ENCODE measurements around the gene TNNC2.
"Not testable (repeated sequence)": the region's sequence is repeated elsewhere in the genome, so short reads cannot be mapped to it uniquely, and the experiment has no call there.

Gene TNNC2

DNA sequence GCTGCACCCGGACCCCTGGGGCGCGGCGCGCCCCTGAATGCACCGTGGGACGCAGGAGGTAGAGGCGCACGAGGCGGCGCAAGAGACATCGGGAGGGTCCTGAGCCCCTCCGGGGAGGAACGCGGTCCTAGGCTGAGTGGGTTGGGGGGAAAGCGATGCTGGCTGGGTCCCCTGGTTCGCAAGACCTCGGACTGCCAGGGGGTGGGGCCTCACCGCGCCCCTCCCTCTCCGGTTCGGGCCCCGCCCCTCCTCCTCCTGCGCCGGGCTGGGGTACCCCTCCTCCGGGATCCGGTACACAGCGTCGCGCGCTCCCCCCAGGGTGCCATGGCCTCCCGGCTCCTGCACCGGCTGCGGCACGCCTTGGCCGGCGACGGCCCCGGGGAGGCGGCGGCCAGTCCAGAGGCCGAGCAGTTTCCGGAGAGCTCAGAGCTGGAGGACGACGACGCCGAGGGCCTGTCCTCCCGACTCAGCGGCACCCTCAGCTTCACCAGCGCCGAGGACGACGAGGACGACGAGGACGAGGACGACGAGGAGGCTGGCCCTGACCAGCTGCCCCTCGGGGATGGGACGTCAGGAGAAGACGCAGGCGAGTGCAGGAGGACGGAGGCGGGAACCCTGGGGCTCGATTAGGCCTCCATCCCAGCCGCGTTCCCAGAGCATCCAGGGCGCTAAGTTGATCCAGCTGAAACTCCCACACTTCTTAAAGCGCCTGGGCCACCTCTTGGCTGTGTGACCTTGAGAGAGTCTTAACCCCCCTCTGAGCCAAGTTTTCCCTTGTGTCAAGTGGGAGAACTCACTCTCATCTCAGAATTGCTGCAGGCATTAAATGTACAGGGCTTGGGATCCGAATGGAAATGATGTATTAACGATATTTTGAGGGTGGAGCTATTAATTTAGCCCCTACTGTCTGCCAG, 7.0 kb upstream of the TNNC2 start:
- H3K4me3 Mint-ChIP-seq, result peak overlapping the region; percentile 79
- peaks cover 10% of the 10 kb centered on the region for H3K4me1 Mint-ChIP-seq
- no peaks in the 10 kb centered on the region for H3K36me3 Mint-ChIP-seq
- H3K9me3 Mint-ChIP-seq, result no peaks in the 10 kb centered on the region
- H3K27ac Mint-ChIP-seq, result peak overlapping the region; percentile 69
- peak; percentile 82 for ATAC-seq
- H3K27me3 Mint-ChIP-seq, result no peaks in the 10 kb centered on the region

- Mint-ChIP-seq H3K27me3 (no peaks in the 10 kb centered on the region), H3K36me3 (no peaks in the 10 kb centered on the region), H3K4me1 (peaks cover 10% of the 10 kb centered on the region), H3K9me3 (no peaks in the 10 kb centered on the region), H3K4me3 (peak within 1 kb of the TSS; percentile 79), H3K27ac (peak within 1 kb of the TSS; percentile 69)
- peak; percentile 75 for ATAC-seq
Measured at GRCh38 chr20:45833030-45833882, 6.1 kb upstream of the TNNC2 start, which contains the start of gene SNX21. Gene SNX21, plus strand, starts transcription at chr20:45833799. Its CDS starts 121 bp downstream, at chr20:45833920.

GRCh38 chr20:45832619-45833018, 5.5 kb upstream of the TNNC2 start:
- Mint-ChIP-seq H3K9me3 (no peaks in the 10 kb centered on the region), H3K27ac (peak overlapping the region; percentile 69)
- ATAC-seq, result no peak

DNA sequence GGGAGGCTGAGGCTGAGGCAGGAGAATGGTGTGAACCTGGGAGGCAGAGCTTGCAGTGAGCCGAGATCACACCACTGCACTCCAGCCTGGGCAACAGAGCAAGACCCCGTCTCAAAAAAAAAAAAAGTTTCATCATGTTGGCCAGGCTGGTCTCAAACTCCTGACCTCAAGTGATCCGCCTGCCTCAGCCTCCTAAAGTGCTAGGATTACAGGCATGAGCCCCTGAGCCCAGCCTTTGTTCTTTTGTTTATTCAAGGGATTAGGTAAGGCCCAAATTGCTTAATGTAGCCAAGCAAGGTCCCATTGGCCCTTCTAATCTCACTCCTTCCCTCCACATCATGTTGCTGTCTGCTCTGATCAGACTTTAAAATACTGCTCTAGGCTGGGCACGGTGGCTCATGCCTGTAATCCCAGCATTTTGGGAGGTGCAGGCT, 2.6 kb upstream of the TNNC2 start:
- not testable (repeated sequence) for H3K27ac Mint-ChIP-seq, H3K36me3 Mint-ChIP-seq, H3K9me3 Mint-ChIP-seq, H3K27me3 Mint-ChIP-seq, H3K4me3 Mint-ChIP-seq, ATAC-seq
- H3K4me1 Mint-ChIP-seq, result peaks cover 14% of the 10 kb centered on the region

More at GRCh38 chr20:45832619-45833018, 5.5 kb upstream of the TNNC2 start:
- no peaks in the 10 kb centered on the region for H3K36me3 Mint-ChIP-seq
- H3K4me3 Mint-ChIP-seq, result peak overlapping the region; percentile 79
- H3K4me1 Mint-ChIP-seq, result peaks cover 10% of the 10 kb centered on the region
- no peaks in the 10 kb centered on the region for H3K27me3 Mint-ChIP-seq

DNA sequence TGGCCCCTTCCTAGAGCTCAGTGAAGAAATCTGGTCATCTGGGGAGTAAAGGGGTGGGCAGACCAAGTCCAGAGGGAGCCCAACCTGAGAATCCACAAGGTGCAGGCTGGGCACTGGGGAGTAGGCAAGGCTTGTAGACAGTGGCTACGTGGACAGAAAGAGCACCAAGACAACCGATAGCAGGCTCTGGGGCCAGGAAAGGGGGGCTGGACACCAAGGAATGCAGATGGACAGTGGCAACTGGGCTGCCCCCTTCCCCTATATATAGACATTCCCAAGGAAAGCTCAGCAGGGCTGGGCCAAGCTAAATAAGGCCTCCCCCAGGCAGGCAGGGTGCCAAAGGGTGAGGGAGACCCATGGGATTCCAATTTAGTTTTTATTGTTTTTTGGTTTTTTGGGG, 1.5 kb upstream of the TNNC2 start:
- ATAC-seq, result no peak
- peaks cover 13% of the 10 kb centered on the region for H3K27me3 Mint-ChIP-seq

DNA sequence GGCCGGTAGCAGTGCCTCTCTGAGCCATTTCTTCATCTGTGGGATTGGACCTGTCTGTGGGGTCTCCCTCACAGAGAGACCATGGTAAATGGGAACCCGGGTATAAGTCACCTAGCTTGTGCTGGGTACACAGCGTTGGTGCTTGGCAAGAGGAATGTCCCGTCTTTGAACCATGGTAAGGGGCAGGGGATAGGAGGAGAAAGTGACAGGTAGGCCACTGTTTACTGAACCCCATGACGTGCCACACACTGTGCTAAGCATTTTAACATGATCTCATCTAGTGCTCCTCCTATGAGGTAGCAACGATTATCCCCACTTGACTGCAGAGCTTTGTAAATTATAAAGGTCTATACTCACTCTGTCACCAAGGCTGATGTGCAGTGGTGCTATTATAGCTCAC, 600 bp upstream of the TNNC2 start:
- Mint-ChIP-seq H3K27ac (no peak overlapping the region), H3K36me3 (no peaks in the 10 kb centered on the region), H3K27me3 (peaks cover 21% of the 10 kb centered on the region), H3K4me1 (peaks cover 23% of the 10 kb centered on the region), H3K4me3 (no peak overlapping the region), H3K9me3 (no peaks in the 10 kb centered on the region)
- ATAC-seq, result no peak

More for the DNA sequence above, 1.5 kb upstream of the TNNC2 start:
- no peaks in the 10 kb centered on the region for H3K9me3 Mint-ChIP-seq
- peaks cover 25% of the 10 kb centered on the region for H3K4me1 Mint-ChIP-seq
- H3K4me3 Mint-ChIP-seq, result no peak overlapping the region
- H3K27ac Mint-ChIP-seq, result no peak overlapping the region
- H3K36me3 Mint-ChIP-seq, result no peaks in the 10 kb centered on the region

- ATAC-seq, result no peak
- Mint-ChIP-seq H3K36me3 (no peaks in the 10 kb centered on the region), H3K4me3 (no peak overlapping the region), H3K4me1 (peaks cover 26% of the 10 kb centered on the region), H3K27ac (no peak overlapping the region), H3K27me3 (peaks cover 22% of the 10 kb centered on the region), H3K9me3 (no peaks in the 10 kb centered on the region)
Measured at GRCh38 chr20:45826381-45827019, 612 bp downstream of the TNNC2 start.

- H3K36me3 Mint-ChIP-seq, result no peaks in the 10 kb centered on the region
- H3K27me3 Mint-ChIP-seq, result peaks cover 22% of the 10 kb centered on the region
- H3K4me1 Mint-ChIP-seq, result peaks cover 32% of the 10 kb centered on the region
- H3K4me3 Mint-ChIP-seq, result peak overlapping the region; percentile 79
- no peaks in the 10 kb centered on the region for H3K9me3 Mint-ChIP-seq
- peak; percentile 69 for ATAC-seq
- peak overlapping the region; percentile 83 for H3K27ac Mint-ChIP-seq
Measured at GRCh38 chr20:45823949-45824835, 2.9 kb downstream of the TNNC2 start.

- Mint-ChIP-seq H3K36me3 (no peaks in the 10 kb centered on the region), H3K27ac (no peak overlapping the region), H3K4me1 (peaks cover 32% of the 10 kb centered on the region), H3K27me3 (peaks cover 22% of the 10 kb centered on the region), H3K4me3 (peak overlapping the region; percentile 50), H3K9me3 (no peaks in the 10 kb centered on the region)
- no peak for ATAC-seq
Measured at GRCh38 chr20:45822857-45823256, 4.3 kb downstream of the TNNC2 start.

DNA sequence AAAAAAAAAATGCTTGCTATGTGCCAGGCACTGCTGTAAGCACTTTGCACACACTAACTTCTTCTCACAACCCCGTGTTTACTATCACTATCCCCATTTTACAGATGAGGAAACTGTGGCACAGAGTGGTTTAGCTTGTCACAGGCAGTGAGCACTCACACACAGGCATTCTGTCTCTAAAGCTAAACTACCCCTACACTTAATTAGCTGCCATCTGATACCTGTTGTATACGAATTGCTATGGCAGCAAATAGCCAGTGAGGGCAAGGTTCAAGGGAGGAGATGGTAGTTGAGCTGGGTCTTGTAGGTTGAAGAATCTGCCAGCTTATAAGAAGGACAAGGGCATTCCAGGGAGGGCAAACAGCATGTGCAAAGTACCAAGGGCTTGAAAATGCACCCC, 5.2 kb downstream of the TNNC2 start:
- H3K4me3 Mint-ChIP-seq, result no peak overlapping the region
- ATAC-seq, result no peak
- peaks cover 32% of the 10 kb centered on the region for H3K4me1 Mint-ChIP-seq
- H3K27me3 Mint-ChIP-seq, result peaks cover 22% of the 10 kb centered on the region
- no peaks in the 10 kb centered on the region for H3K36me3 Mint-ChIP-seq
- no peak overlapping the region for H3K27ac Mint-ChIP-seq
- no peaks in the 10 kb centered on the region for H3K9me3 Mint-ChIP-seq

- Mint-ChIP-seq H3K9me3 (no peaks in the 10 kb centered on the region), H3K27ac (no peak overlapping the region), H3K4me3 (no peak overlapping the region), H3K36me3 (no peaks in the 10 kb centered on the region), H3K27me3 (peaks cover 18% of the 10 kb centered on the region), H3K4me1 (peaks cover 26% of the 10 kb centered on the region)
- ATAC-seq, result no peak
Measured at GRCh38 chr20:45819466-45819865, 7.6 kb downstream of the TNNC2 start.

DNA sequence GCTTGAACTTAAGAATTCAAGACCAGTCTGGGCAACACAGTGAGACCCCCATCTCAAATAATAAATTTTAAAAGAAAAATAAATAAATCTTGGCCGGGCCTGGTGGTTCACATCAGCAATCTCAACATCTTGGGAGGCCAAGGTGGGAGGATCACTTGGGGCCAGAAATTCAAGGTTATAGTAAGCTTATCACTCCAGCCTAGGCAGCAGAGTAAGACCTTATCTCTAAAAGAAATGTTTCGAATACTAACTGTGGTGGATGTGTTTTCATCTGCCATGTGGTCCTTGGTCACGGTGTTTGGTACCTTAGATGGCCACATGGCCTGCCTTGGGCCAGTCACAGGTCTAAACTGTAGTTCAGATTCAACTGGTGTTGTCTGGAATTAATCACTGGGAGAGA, 8.9 kb downstream of the TNNC2 start:
- Mint-ChIP-seq H3K27me3 (peaks cover 10% of the 10 kb centered on the region), H3K36me3 (no peaks in the 10 kb centered on the region)

DNA sequence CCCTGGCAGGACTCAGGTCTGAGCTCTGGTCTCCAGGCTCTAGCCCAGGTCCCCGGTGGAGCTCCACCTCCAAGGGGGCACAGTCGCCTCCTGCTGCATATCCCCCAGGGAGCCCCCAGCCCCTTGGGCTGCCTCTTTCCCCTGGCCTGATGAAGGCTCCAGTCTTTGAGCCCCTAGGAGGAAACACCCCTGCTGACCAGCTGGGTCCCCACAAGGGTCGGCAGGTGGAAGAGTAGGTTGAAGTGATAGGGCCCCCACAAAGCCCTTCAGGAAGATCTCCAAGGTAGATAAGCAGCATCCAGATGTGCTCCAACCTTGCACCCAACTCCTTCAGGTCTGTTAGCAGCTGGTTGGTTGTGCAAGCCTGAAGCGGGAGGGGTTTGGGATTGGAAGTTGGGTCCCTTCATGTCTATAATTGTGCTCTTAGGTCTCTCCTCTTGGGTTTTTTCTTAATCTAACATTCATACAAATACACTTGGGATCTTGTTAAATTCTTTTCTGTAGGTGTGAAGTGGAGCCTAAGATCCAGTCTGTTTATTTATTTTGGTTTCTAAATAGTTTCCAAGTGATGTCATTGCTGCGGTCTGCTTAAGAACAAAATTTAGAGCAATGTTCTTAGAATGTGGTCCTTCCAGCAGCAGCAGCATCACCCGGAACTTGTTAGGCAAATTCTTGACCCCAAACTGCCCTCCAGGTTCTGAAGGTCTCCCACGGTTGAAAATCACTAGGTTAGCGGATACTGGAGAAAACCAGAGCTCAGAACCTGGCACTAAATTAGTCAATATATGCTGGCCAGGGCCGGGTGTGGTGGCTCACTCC, 9.5 kb downstream of the TNNC2 start:
- no peak for ATAC-seq
- Mint-ChIP-seq H3K27me3 (peaks cover 10% of the 10 kb centered on the region), H3K4me3 (no peak overlapping the region), H3K27ac (no peak overlapping the region), H3K9me3 (no peaks in the 10 kb centered on the region), H3K4me1 (peaks cover 18% of the 10 kb centered on the region), H3K36me3 (no peaks in the 10 kb centered on the region)

More for the DNA sequence above, 8.9 kb downstream of the TNNC2 start:
- no peak for ATAC-seq
- peaks cover 18% of the 10 kb centered on the region for H3K4me1 Mint-ChIP-seq
- H3K9me3 Mint-ChIP-seq, result no peaks in the 10 kb centered on the region
- H3K27ac Mint-ChIP-seq, result no peak overlapping the region
- no peak overlapping the region for H3K4me3 Mint-ChIP-seq

All from stimulated activated memory B cell treated with anti-CD40 and anti-IgM and Interleukin-4, amounts not matched to agents 10 μg/mL and 1 μg/mL and 100 μg/mL, for 72 hours (primary cell).